ENCODE data around the gene SYT1. TPM values are rescaled to one million over a fixed set of nuclear protein-coding genes. Genes with fewer than 3 reads are reported as not detected.

SYT1 gene
- total RNA-seq, 1 experiment from 2014 or later: 15.8 TPM

GRCh38 chr12:79435742-79436141 is 571.2 kb downstream of the SYT1 start:
- Histone ChIP-seq H3K27ac (ENCODE audit: insufficient read length, low read depth, low read length) (no peak overlapping the region), H3K27me3 (ENCODE audit: insufficient read depth, low read length) (no peaks in the 10 kb centered on the region), H3K14ac (ENCODE audit: insufficient read depth, low read length) (no peak overlapping the region), H3K4me1 (ENCODE audit: insufficient read depth, low read length) (no peaks in the 10 kb centered on the region), H3K56ac (ENCODE audit: insufficient read length, low read depth, low read length) (no peak overlapping the region), H3K79me2 (ENCODE audit: insufficient read depth, low read length) (no peaks in the 10 kb centered on the region), H4K5ac (ENCODE audit: insufficient read length, low read depth, low read length) (no peak overlapping the region), H3K79me1 (ENCODE audit: insufficient read depth, low read depth, low read length, poor library complexity, severe bottlenecking) (no peaks in the 10 kb centered on the region), H2BK12ac (ENCODE audit: insufficient read length, low read depth, low read length) (no peak overlapping the region), H2BK120ac (ENCODE audit: low read depth, low read length, poor library complexity, severe bottlenecking) (no peak overlapping the region), H2BK20ac (ENCODE audit: low read depth, low read length, poor library complexity, severe bottlenecking) (no peak overlapping the region), H3K9ac (ENCODE audit: extremely low read depth, insufficient read length, low read length) (no peak overlapping the region), H3K23me2 (ENCODE audit: insufficient read length, low read depth, low read length, poor library complexity, severe bottlenecking) (no peaks in the 10 kb centered on the region), H4K8ac (replicated peaks; ENCODE audit: insufficient read length, low read depth, low read length) (no peak overlapping the region), H4K20me1 (ENCODE audit: control insufficient read depth, insufficient read depth, insufficient read length) (no peaks in the 10 kb centered on the region), H3K4me2 (ENCODE audit: insufficient read depth, insufficient read length, low read length) (no peak overlapping the region), H3K18ac (ENCODE audit: insufficient read length, low read depth, low read length) (no peak overlapping the region), H2AFZ (ENCODE audit: low read length) (no peak overlapping the region), H2BK5ac (ENCODE audit: insufficient read length, low read length) (no peak overlapping the region), H3K23ac (ENCODE audit: insufficient read length, low read depth, low read length) (no peak overlapping the region), H3K4ac (ENCODE audit: low read depth, low read length) (no peak overlapping the region), H2BK15ac (ENCODE audit: low read depth, low read length) (no peak overlapping the region), H2AK5ac (ENCODE audit: insufficient read length, low read length) (no peak overlapping the region), H3K9me3 (ENCODE audit: control insufficient read depth, low read depth, low read length) (no peaks in the 10 kb centered on the region), H4K91ac (ENCODE audit: insufficient read length, low read depth, low read length) (no peak overlapping the region), H3T11ph (ENCODE audit: low read length) (no peak overlapping the region)
- Mint-ChIP-seq H3K4me3 (no peak overlapping the region), H3K36me3 (ENCODE audit: insufficient read depth in 1 of 3, low read depth in 3 of 3) (no peaks in the 10 kb centered on the region), H3K9me3 (no peaks in the 10 kb centered on the region), H3K27me3 (ENCODE audit: low read depth) (no peaks in the 10 kb centered on the region), H3K27ac (no peak overlapping the region), H3K4me1 (no peaks in the 10 kb centered on the region)
- TF ChIP-seq, protein P1, sequence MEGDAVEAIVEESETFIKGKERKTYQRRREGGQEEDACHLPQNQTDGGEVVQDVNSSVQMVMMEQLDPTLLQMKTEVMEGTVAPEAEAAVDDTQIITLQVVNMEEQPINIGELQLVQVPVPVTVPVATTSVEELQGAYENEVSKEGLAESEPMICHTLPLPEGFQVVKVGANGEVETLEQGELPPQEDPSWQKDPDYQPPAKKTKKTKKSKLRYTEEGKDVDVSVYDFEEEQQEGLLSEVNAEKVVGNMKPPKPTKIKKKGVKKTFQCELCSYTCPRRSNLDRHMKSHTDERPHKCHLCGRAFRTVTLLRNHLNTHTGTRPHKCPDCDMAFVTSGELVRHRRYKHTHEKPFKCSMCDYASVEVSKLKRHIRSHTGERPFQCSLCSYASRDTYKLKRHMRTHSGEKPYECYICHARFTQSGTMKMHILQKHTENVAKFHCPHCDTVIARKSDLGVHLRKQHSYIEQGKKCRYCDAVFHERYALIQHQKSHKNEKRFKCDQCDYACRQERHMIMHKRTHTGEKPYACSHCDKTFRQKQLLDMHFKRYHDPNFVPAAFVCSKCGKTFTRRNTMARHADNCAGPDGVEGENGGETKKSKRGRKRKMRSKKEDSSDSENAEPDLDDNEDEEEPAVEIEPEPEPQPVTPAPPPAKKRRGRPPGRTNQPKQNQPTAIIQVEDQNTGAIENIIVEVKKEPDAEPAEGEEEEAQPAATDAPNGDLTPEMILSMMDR (conservative IDR thresholded peaks at IDR 0.05): no peak
- no CpG with 5 or more reads among the region's 1 CpG for WGBS (ENCODE audit: extremely low coverage, insufficient read length, low lambda C conversion rate)
- no peak for DNase-seq

Data from H9 (cell line).